SU-DHL-6 (cell line): Measurements from ENCODE around the gene NCAPD3.

Experiments
- CTCF ChIP-seq: fragments of 200-600 bp; sonication (generic); IDR thresholded peaks from one replicate; pipeline ENCODE4 v1.5.1; 2017; ENCODE audit warnings: antibody characterized with exemption, mild to moderate bottlenecking, low read length, moderate library complexity; ENCODE audit not compliant: insufficient read depth, poor library complexity, severe bottlenecking
- EZH2phosphoT487 ChIP-seq: fragments of 200-600 bp; sonication (generic), shearing (Covaris generic); conservative IDR thresholded peaks from 2 replicates; pipeline ENCODE4 v1.6.1; 2018; ENCODE audit warnings: mild to moderate bottlenecking, antibody characterized with exemption, low read length, moderate library complexity, mixed read lengths

GRCh38 chr11:134154441-134154840 is 69.3 kb downstream of the NCAPD3 start:
- no peak for TF ChIP-seq CTCF
- no peak for TF ChIP-seq EZH2phosphoT487
